ENCODE measurements around the gene GOLGA8K. TPM values are rescaled to one million over a fixed set of nuclear protein-coding genes. Genes with fewer than 3 reads are reported as not detected.
"Not testable (repeated sequence)": the region's sequence is repeated elsewhere in the genome, so short reads cannot be mapped to it uniquely, and the experiment has no call there.

Gene GOLGA8K
- total RNA-seq, 1 experiment from 2014 or later, result not detected

DNA sequence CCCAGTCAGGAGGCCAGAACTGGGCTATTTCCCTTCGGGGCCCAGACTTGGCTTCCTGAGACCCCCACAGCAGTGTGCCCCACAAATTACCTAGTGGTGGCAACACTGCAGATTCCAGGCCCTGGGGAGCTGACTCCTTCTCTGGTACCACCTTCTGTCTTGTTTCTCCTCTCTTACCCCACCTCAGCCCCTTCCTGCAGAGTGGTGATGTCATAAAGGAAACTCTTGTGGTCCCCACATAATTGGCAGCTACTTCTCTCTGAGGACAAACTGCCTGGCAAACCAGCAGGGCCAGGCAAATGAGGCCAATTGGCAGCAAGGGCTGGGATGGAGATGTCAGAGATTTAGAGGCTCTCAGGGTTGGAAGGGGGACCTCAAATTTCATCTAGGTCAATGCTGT is 44.6 kb downstream of the GOLGA8K start:
- BruUV-seq (replicated peaks); H3K4me3 ChIP-seq; H3K36me3 ChIP-seq (ENCODE audit: low read depth); H3K9me3 ChIP-seq (ENCODE audit: insufficient read depth, low read depth); H3K4me1 ChIP-seq (replicated peaks; ENCODE audit: insufficient read depth); POLR2A ChIA-PET (ENCODE audit: unreplicated experiment); DNase-seq; H3F3A ChIP-seq (ENCODE audit: insufficient read depth, low read depth); H3K27me3 ChIP-seq (ENCODE audit: insufficient read depth, low read depth); H3K79me2 ChIP-seq (ENCODE audit: low read depth); H3K27ac ChIP-seq; H2AFZ ChIP-seq; CTCF ChIA-PET; H4K20me1 ChIP-seq (ENCODE audit: insufficient read depth); intact Hi-C loops (cut with micrococcal nuclease; ENCODE audit: unreplicated experiment); H3K4me2 ChIP-seq; H3K9me2 ChIP-seq (ENCODE audit: insufficient read depth): not testable (repeated sequence)

GRCh38 chr15:32356909-32357308 is 46.2 kb downstream of the GOLGA8K start:
- CTCF ChIA-PET; H3K9me2 ChIP-seq (ENCODE audit: insufficient read depth); H3F3A ChIP-seq (ENCODE audit: insufficient read depth, low read depth); H3K9me3 ChIP-seq (ENCODE audit: insufficient read depth, low read depth); H4K20me1 ChIP-seq (ENCODE audit: insufficient read depth); H3K4me3 ChIP-seq; DNase-seq; H2AFZ ChIP-seq; H3K27ac ChIP-seq; BruUV-seq (replicated peaks); H3K4me1 ChIP-seq (replicated peaks; ENCODE audit: insufficient read depth); H3K36me3 ChIP-seq (ENCODE audit: low read depth); H3K27me3 ChIP-seq (ENCODE audit: insufficient read depth, low read depth); POLR2A ChIA-PET (ENCODE audit: unreplicated experiment); intact Hi-C loops (cut with micrococcal nuclease; ENCODE audit: unreplicated experiment); H3K79me2 ChIP-seq (ENCODE audit: low read depth); H3K4me2 ChIP-seq: not testable (repeated sequence)

DNA sequence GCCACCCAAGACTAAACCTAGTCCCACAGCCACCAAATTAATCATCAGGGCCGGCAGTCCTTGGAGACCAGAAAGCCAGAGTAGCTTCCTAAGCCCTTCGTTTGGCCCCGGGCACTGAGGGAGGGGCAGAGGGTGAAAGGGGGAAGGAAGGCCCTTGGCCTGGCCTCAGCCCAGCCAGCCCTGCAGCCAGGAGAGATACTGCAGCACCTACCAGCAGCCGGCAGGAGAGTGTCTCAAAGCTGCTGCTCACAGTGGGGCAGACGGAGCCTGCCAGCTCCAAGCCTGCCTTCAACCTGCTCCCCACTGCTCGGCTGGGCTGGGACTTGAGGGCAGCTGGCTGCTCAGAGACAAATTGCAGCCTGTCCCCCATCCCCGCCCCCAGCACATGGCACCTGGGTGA is 50.3 kb downstream of the GOLGA8K start:
- POLR2A ChIA-PET (ENCODE audit: unreplicated experiment); H2AFZ ChIP-seq; H3K79me2 ChIP-seq (ENCODE audit: low read depth); H3K4me3 ChIP-seq; H3K27ac ChIP-seq; H4K20me1 ChIP-seq (ENCODE audit: insufficient read depth); H3K4me1 ChIP-seq (replicated peaks; ENCODE audit: insufficient read depth); H3K9me2 ChIP-seq (ENCODE audit: insufficient read depth); BruUV-seq (replicated peaks); CTCF ChIA-PET; DNase-seq; H3K9me3 ChIP-seq (ENCODE audit: insufficient read depth, low read depth); H3F3A ChIP-seq (ENCODE audit: insufficient read depth, low read depth); H3K36me3 ChIP-seq (ENCODE audit: low read depth); intact Hi-C loops (cut with micrococcal nuclease; ENCODE audit: unreplicated experiment); H3K4me2 ChIP-seq; H3K27me3 ChIP-seq (ENCODE audit: insufficient read depth, low read depth): not testable (repeated sequence)

- POLR2A ChIA-PET (ENCODE audit: unreplicated experiment); CTCF ChIA-PET; H2AFZ ChIP-seq; H3K79me2 ChIP-seq (ENCODE audit: low read depth); H3K9me3 ChIP-seq (ENCODE audit: insufficient read depth, low read depth); H4K20me1 ChIP-seq (ENCODE audit: insufficient read depth); H3K4me2 ChIP-seq; H3K4me3 ChIP-seq; H3K27me3 ChIP-seq (ENCODE audit: insufficient read depth, low read depth); BruUV-seq (replicated peaks); intact Hi-C loops (cut with micrococcal nuclease; ENCODE audit: unreplicated experiment); H3F3A ChIP-seq (ENCODE audit: insufficient read depth, low read depth); H3K9me2 ChIP-seq (ENCODE audit: insufficient read depth); H3K27ac ChIP-seq; DNase-seq; H3K4me1 ChIP-seq (replicated peaks; ENCODE audit: insufficient read depth); H3K36me3 ChIP-seq (ENCODE audit: low read depth): not testable (repeated sequence)
Measured at GRCh38 chr15:32350563-32351220, 52.4 kb downstream of the GOLGA8K start.

DNA sequence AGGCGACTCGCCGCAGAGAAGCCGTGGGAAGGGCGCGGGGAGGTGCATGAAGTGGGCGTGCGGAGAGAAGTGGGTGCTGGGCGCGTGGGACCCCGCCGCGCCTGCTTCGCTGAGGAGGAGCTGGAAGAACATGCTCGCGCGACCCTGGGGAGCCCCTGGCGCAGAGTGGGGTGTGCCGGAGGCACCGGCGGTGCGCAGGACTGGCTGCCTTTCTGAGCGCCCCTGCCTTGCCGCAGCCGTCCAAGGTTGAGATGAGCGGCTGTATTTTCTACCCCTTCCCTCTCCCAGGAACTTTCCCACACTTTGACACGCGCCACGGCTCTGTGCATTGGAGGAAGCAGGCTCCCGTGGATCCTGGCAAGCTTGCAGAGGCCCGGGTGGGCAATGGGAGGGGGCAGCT is 56.1 kb downstream of the GOLGA8K start:
- H3K4me1 ChIP-seq (replicated peaks; ENCODE audit: insufficient read depth); H3K4me2 ChIP-seq; H3K36me3 ChIP-seq (ENCODE audit: low read depth); H2AFZ ChIP-seq; H3K79me2 ChIP-seq (ENCODE audit: low read depth); H3K4me3 ChIP-seq; H4K20me1 ChIP-seq (ENCODE audit: insufficient read depth); CTCF ChIA-PET; intact Hi-C loops (cut with micrococcal nuclease; ENCODE audit: unreplicated experiment); H3K9me2 ChIP-seq (ENCODE audit: insufficient read depth); H3K9me3 ChIP-seq (ENCODE audit: insufficient read depth, low read depth); DNase-seq; H3F3A ChIP-seq (ENCODE audit: insufficient read depth, low read depth); H3K27me3 ChIP-seq (ENCODE audit: insufficient read depth, low read depth); BruUV-seq (replicated peaks); POLR2A ChIA-PET (ENCODE audit: unreplicated experiment); H3K27ac ChIP-seq: not testable (repeated sequence)

GRCh38 chr15:32345978-32346547 is 57.0 kb downstream of the GOLGA8K start:
- CTCF ChIA-PET; H3K4me3 ChIP-seq; POLR2A ChIA-PET (ENCODE audit: unreplicated experiment); H3K27me3 ChIP-seq (ENCODE audit: insufficient read depth, low read depth); H3K27ac ChIP-seq; H4K20me1 ChIP-seq (ENCODE audit: insufficient read depth); H3K4me2 ChIP-seq; H3K4me1 ChIP-seq (replicated peaks; ENCODE audit: insufficient read depth); H3K9me3 ChIP-seq (ENCODE audit: insufficient read depth, low read depth); H3K79me2 ChIP-seq (ENCODE audit: low read depth); H3K36me3 ChIP-seq (ENCODE audit: low read depth); H2AFZ ChIP-seq; BruUV-seq (replicated peaks); DNase-seq; intact Hi-C loops (cut with micrococcal nuclease; ENCODE audit: unreplicated experiment); H3F3A ChIP-seq (ENCODE audit: insufficient read depth, low read depth); H3K9me2 ChIP-seq (ENCODE audit: insufficient read depth): not testable (repeated sequence)

DNA sequence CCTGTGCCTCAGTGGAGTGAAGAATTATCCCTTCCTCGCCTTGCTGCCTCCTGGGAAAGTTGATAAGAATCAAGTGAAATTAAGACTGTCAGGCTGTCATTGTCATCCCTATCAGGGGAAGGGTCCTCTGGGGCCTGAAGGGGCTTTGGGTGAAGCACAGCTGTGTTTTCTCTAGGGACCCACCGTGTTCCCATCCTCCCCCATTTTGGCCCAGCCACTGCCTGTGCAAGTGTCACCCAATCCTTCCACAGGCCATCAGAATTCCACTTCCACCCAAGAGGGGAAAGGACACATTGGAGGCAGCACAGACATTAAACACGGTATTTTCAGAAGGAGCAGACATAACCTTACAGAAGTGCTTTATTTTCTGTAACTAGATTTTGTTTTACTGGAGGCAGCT is 59.2 kb downstream of the GOLGA8K start:
- POLR2A ChIA-PET (ENCODE audit: unreplicated experiment); intact Hi-C loops (cut with micrococcal nuclease; ENCODE audit: unreplicated experiment); H3K4me2 ChIP-seq; BruUV-seq (replicated peaks); H3K4me3 ChIP-seq; H3K4me1 ChIP-seq (replicated peaks; ENCODE audit: insufficient read depth); CTCF ChIA-PET; H3K27ac ChIP-seq; H3K79me2 ChIP-seq (ENCODE audit: low read depth); H3K27me3 ChIP-seq (ENCODE audit: insufficient read depth, low read depth); H3F3A ChIP-seq (ENCODE audit: insufficient read depth, low read depth); DNase-seq; H3K36me3 ChIP-seq (ENCODE audit: low read depth); H3K9me2 ChIP-seq (ENCODE audit: insufficient read depth); H3K9me3 ChIP-seq (ENCODE audit: insufficient read depth, low read depth); H2AFZ ChIP-seq; H4K20me1 ChIP-seq (ENCODE audit: insufficient read depth): not testable (repeated sequence)
